ENCODE data around the gene ROPN1.
"Not testable (repeated sequence)": the region's sequence is repeated elsewhere in the genome, so short reads cannot be mapped to it uniquely, and the experiment has no call there.

The ROPN1 gene

GRCh38 chr3:123979525-123980501 is 12.1 kb downstream of the ROPN1 start:
- H3K4me1 ChIP-seq (ENCODE audit: low read length); DNase-seq; H3K27ac ChIP-seq (ENCODE audit: low read length); H4K20me1 ChIP-seq (ENCODE audit: insufficient read depth, low read length); H3K79me2 ChIP-seq (ENCODE audit: low read length); H2AFZ ChIP-seq (ENCODE audit: low read length); H3K9me3 ChIP-seq (replicated peaks; ENCODE audit: insufficient read depth, low read length); H3F3A ChIP-seq (ENCODE audit: insufficient read depth, low read length); H3K9me2 ChIP-seq (replicated peaks; ENCODE audit: insufficient read depth, low read length); H3K36me3 ChIP-seq (replicated peaks; ENCODE audit: insufficient read depth, low read length); H3K27me3 ChIP-seq (replicated peaks; ENCODE audit: insufficient read depth, low read length); H3K9ac ChIP-seq (ENCODE audit: low read length): not testable (repeated sequence)
- Histone ChIP-seq H3K4me2 (ENCODE audit: low read depth, low read length) (peak overlapping the region; percentile 73), H3K4me3 (ENCODE audit: low read length) (0 out of 2 replicates have a peak overlapping the region, but pooled peaks have one; percentile 29)
- peak; percentile 62 for TF ChIP-seq CTCF (IDR thresholded peaks at IDR 0.05; ENCODE audit: low read length)

- not testable (repeated sequence) for H4K20me1 ChIP-seq (ENCODE audit: insufficient read depth, low read length); H3K27me3 ChIP-seq (replicated peaks; ENCODE audit: insufficient read depth, low read length); H3K9ac ChIP-seq (ENCODE audit: low read length); H3K9me2 ChIP-seq (replicated peaks; ENCODE audit: insufficient read depth, low read length); H3K36me3 ChIP-seq (replicated peaks; ENCODE audit: insufficient read depth, low read length); H2AFZ ChIP-seq (ENCODE audit: low read length); DNase-seq; H3K79me2 ChIP-seq (ENCODE audit: low read length); H3K4me1 ChIP-seq (ENCODE audit: low read length); H3K9me3 ChIP-seq (replicated peaks; ENCODE audit: insufficient read depth, low read length); H3K4me2 ChIP-seq (ENCODE audit: low read depth, low read length); H3K27ac ChIP-seq (ENCODE audit: low read length); H3K4me3 ChIP-seq (ENCODE audit: low read length); H3F3A ChIP-seq (ENCODE audit: insufficient read depth, low read length)
Observed at GRCh38 chr3:123976904-123977303, 15.0 kb downstream of the ROPN1 start.

DNA sequence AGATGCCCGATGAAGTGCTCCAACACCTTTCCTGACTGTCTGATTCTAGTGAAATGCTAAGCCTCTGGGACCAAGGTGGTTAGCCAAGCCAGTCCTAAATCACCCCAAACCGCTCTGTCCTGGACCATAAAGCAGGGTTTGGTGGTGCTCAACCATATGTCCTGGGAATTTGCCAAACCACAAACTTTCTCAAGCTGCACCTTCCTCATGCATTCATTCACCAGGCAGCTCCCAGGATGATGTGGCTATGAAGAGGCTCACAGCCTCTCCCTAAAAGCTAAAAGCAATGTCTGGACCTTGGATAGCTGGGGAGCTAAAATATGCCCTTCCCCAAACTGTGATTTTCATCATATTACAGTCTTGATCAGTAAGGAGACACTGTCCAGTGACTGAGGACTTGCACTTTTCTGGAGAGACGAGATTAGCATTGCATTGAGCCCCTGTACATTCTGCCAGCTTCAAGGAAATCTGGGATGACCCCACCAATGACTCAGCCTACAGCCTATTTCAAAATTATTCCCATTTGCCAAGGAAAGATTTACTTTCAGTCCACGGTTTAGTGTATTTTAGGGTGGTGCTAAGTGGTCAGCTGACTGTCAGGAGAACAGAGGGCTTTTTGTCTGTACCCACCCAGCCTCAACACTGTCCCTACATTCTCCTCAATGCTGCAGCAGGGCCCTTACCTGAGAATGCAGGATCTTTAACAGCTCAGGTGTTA is 15.6 kb downstream of the ROPN1 start:
- not testable (repeated sequence) for H3F3A ChIP-seq (ENCODE audit: insufficient read depth, low read length); H3K4me3 ChIP-seq (ENCODE audit: low read length); H3K79me2 ChIP-seq (ENCODE audit: low read length); H2AFZ ChIP-seq (ENCODE audit: low read length); H3K27me3 ChIP-seq (replicated peaks; ENCODE audit: insufficient read depth, low read length); H3K9me2 ChIP-seq (replicated peaks; ENCODE audit: insufficient read depth, low read length); H4K20me1 ChIP-seq (ENCODE audit: insufficient read depth, low read length); H3K9me3 ChIP-seq (replicated peaks; ENCODE audit: insufficient read depth, low read length); H3K27ac ChIP-seq (ENCODE audit: low read length); H3K36me3 ChIP-seq (replicated peaks; ENCODE audit: insufficient read depth, low read length); H3K9ac ChIP-seq (ENCODE audit: low read length); H3K4me2 ChIP-seq (ENCODE audit: low read depth, low read length); DNase-seq; H3K4me1 ChIP-seq (ENCODE audit: low read length)

GRCh38 chr3:123975030-123975429 is 16.9 kb downstream of the ROPN1 start:
- not testable (repeated sequence) for DNase-seq; H3K9ac ChIP-seq (ENCODE audit: low read length); H3K27ac ChIP-seq (ENCODE audit: low read length); H4K20me1 ChIP-seq (ENCODE audit: insufficient read depth, low read length); H3K36me3 ChIP-seq (replicated peaks; ENCODE audit: insufficient read depth, low read length); H3K4me1 ChIP-seq (ENCODE audit: low read length); H3K9me3 ChIP-seq (replicated peaks; ENCODE audit: insufficient read depth, low read length); H2AFZ ChIP-seq (ENCODE audit: low read length); H3F3A ChIP-seq (ENCODE audit: insufficient read depth, low read length); H3K79me2 ChIP-seq (ENCODE audit: low read length); H3K4me2 ChIP-seq (ENCODE audit: low read depth, low read length); H3K4me3 ChIP-seq (ENCODE audit: low read length); H3K27me3 ChIP-seq (replicated peaks; ENCODE audit: insufficient read depth, low read length); H3K9me2 ChIP-seq (replicated peaks; ENCODE audit: insufficient read depth, low read length)

DNA sequence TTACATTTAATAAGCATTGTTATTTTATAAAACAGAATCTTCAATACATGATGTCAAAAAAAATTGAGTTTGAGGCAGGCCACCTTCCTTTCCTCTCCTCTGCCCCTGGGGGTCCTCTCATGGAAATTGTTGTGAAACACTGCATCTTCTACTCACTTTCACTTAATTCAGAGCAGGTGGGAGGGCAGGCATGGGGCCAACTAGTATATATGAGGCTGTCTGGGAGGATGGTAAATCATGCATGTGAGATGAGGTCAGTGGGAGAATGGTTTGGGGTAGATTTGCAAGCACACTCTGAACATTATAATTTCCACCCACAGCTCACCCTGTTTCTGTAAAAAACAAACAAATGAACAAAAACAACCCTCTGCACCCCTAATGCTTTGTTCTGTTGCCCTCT is 20.5 kb downstream of the ROPN1 start:
- Histone ChIP-seq H3K4me1 (ENCODE audit: low read length) (peaks cover 8% of the 10 kb centered on the region; the same call in 1 of the 2 replicates), H3K9me2 (replicated peaks; ENCODE audit: insufficient read depth, low read length) (no peaks in the 10 kb centered on the region), H4K20me1 (ENCODE audit: insufficient read depth, low read length) (no peaks in the 10 kb centered on the region), H3F3A (ENCODE audit: insufficient read depth, low read length) (peaks cover 8% of the 10 kb centered on the region; the same call in 1 of the 2 replicates), H3K27me3 (replicated peaks; ENCODE audit: insufficient read depth, low read length) (no peaks in the 10 kb centered on the region), H3K27ac (ENCODE audit: low read length) (no peak overlapping the region), H3K4me3 (ENCODE audit: low read length) (no peak overlapping the region), H3K9me3 (replicated peaks; ENCODE audit: insufficient read depth, low read length) (no peaks in the 10 kb centered on the region), H3K4me2 (ENCODE audit: low read depth, low read length) (no peak overlapping the region), H2AFZ (ENCODE audit: low read length) (no peak overlapping the region), H3K36me3 (replicated peaks; ENCODE audit: insufficient read depth, low read length) (no peaks in the 10 kb centered on the region), H3K9ac (ENCODE audit: low read length) (no peak overlapping the region), H3K79me2 (ENCODE audit: low read length) (no peaks in the 10 kb centered on the region)
- no peak for DNase-seq
- TF ChIP-seq EZH2phosphoT487 (IDR thresholded peaks at IDR 0.05; ENCODE audit: low read length), result no peak
- TF ChIP-seq EZH2 (optimal IDR thresholded peaks at IDR 0.05; ENCODE audit: low read depth, low read length), result no peak
- no peak for TF ChIP-seq CTCF (IDR thresholded peaks at IDR 0.05; ENCODE audit: low read length)

DNA sequence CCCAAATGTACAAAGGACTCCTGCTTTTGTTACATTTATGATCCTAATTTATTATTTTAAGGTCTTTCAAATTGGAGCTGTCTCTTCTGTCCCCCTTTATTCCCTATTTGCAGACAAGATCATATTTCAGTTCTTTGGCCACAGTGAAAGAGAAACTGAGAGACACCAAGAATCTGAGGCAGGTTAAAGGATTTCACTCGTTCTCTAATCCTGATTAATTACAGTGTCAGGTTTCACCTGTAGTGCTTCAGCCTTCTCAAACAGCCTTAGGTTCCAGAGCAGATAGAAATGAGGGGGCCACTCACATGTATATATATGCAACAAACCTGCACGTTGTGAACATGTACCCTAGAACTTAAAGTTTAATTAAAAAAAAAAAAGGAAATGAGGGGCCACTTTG is 24.7 kb downstream of the ROPN1 start:
- H3F3A ChIP-seq (ENCODE audit: insufficient read depth, low read length); H3K9me3 ChIP-seq (replicated peaks; ENCODE audit: insufficient read depth, low read length); H2AFZ ChIP-seq (ENCODE audit: low read length); H3K4me1 ChIP-seq (ENCODE audit: low read length); H3K9ac ChIP-seq (ENCODE audit: low read length); H3K4me3 ChIP-seq (ENCODE audit: low read length); H3K36me3 ChIP-seq (replicated peaks; ENCODE audit: insufficient read depth, low read length); H3K27ac ChIP-seq (ENCODE audit: low read length); H3K79me2 ChIP-seq (ENCODE audit: low read length); H4K20me1 ChIP-seq (ENCODE audit: insufficient read depth, low read length); H3K9me2 ChIP-seq (replicated peaks; ENCODE audit: insufficient read depth, low read length); H3K27me3 ChIP-seq (replicated peaks; ENCODE audit: insufficient read depth, low read length): not testable (repeated sequence)
- peak overlapping the region; percentile 60; the same call in 1 of the 2 replicates for H3K4me2 ChIP-seq (ENCODE audit: low read depth, low read length)
- peak; percentile 40 for DNase-seq
